ENCODE results near the gene DNMT1.
"Not testable (repeated sequence)": the region's sequence is repeated elsewhere in the genome, so short reads cannot be mapped to it uniquely, and the experiment has no call there.

Gene DNMT1

DNA sequence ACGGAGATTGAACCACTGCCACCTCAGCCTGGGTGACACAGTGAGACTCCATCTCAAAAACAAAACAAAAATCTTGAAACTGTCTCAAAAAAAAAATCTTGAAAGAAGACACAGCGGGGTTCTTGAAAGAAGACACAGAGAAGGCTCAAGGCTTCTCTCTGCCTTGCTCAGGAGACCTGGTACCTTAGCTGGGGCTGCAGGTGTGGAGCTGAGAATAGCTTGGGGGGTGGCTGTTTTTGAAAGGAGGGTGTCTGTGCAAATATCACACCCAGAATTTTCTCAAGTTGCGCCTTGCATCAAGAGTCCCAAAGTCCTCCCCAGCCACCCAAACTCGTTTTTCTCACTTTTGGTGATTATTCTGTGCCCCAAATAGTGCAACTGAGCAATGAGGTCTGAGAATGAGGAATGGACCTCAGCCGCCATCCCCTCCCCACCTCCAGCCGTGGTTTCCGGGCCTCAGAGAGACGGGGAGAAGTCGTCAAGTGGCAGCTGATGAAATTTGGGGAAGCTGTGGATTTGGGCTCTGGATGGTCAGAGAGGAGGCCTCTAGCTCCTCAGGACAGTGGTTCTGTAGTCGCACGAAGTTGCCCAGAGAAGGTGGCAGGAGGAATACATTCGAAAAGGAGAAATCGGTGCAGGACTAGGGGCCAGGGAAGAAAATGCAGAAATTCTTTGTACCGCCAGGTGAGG is 27.6 kb upstream of the DNMT1 start:
- DNase-seq (ENCODE audit: low read depth) = no peak

DNA sequence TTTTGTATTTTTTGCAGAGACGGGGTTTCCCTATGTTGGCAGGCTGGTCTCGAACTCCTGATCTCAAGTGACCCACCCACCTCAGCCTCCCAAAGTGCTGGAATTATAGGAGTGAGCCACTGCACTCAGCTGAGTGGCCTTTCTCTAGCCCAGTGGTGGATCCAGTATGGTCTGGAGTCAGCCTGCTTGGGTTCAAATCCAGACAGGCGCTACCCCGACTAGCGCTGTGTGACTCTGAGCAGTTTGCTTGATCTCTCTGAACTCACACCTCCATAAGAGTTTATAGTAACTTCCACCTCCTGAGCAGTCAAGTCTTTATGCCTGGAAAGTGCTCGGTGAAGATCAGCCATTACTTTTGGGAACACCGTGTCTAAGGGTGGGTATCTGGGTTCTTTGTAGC is 25.9 kb upstream of the DNMT1 start:
- DNase-seq (ENCODE audit: low read depth) = no peak

DNA sequence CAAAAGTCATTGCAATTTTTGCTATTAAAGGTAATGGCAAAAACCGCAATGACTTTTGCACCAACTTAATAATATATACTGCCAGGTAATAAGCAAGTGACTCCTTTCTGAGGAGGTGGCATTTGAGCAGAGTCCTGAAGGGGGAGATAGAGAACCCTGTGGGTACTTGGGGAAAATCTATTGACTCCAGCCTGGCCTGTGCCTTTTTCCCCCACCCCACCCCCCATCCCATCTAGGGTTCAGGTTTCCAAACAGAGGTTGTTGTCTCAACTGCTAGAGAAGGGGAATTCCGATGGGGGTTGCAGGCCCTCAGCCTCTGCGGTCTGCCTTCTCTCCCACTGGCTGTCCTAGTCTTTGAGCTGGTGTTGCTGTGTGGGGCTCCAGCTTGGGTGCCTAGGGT is 24.9 kb upstream of the DNMT1 start:
- peak; percentile 25 for DNase-seq (ENCODE audit: low read depth)

DNA sequence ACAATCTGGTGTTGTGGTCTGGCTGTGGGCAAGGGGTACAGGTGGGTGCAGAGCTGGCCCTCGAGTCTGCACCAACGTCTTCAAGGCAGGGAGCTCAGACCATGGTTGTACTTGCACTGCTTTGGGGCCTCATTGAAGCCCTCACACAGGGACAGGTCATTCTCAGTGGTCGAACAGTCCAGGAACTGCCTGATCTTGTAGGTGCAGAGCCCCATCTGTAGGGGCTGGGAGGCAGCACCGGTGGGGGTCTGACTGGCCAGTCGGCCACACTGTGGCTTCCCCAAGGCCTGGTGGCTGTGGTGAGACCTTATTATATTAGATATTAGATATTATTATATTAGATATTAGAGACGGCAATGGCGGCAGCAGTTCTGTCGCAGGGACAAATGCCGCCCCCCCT is 22.3 kb upstream of the DNMT1 start:
- no peak for DNase-seq (ENCODE audit: low read depth)

DNA sequence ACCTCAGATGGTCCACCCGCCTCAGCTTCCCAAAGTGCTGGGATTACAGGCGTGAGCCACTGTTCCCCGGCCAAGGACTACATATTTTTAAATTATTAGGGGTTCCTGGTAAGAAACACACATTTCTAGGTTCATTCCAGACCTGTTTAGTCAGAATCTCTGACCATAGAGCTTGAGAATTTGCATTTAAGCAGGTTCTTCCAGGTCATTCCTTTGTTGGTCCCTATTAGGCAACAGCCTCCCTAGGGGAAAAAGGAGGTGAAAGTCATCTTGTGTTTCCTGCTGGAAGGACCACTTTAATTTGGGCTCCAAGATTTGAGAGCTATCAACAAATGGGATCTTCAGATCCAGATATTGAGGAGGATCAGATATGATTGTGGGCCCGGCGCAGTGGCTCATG is 20.0 kb upstream of the DNMT1 start:
- peak; percentile 35 for DNase-seq (ENCODE audit: low read depth)

DNA sequence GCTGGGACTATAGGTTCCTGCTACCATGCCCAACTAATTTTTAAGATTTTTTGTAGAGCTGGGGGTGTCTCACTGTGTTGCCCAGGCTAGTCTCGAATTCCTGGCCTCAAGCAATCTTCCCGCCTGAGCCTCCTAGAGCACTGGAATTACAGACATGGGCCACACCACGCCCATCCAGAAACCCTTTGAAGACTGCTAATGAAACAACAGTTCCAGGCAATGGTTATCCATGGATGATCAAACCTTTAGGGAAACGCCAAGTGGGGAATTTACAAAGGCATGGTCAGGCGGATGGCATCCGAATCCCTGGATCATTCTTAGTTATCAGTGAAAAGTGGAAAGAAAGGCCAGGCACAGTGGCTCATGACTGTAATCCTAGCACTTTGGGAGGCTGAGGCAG is 16.9 kb upstream of the DNMT1 start:
- no peak for DNase-seq (ENCODE audit: low read depth)

DNA sequence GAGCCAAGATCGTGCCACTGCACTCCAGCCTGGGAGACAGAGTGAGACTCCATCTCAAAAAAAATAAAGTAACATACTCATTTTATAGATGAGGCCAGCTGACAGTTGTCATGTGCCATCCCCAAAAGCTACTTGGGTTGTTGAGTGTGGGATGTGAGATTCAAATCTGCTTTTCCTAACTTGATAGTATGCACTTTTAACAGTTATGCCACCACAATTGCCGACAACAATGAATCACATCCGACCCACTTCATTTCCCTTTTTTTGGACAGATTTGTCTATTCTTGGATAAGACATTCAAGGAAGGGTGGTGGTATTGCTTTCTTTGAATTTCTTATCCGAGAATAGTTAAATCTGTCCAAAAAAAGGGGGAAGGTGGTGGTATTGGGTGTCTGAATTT is 16.3 kb upstream of the DNMT1 start:
- DNase-seq (ENCODE audit: low read depth) = no peak

DNA sequence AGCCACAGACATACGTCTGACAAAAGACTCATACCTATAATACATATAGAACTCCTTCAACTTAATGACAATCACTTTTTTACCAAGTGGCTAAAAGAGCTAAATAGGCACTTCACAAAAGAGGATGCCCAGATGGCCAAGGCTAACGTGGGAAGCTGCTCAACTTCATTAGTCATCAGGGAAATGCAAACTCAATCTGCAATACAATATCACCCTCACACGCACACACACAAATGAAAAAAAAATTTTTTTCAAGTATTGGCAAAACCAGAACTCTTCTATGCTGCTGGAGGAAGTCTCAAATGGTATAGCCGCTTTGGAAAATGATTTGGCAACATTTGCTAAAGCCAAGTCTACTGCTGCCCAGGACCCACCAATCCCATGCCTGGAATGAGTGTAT is 14.6 kb upstream of the DNMT1 start:
- peak; percentile 70 for DNase-seq (ENCODE audit: low read depth)

DNA sequence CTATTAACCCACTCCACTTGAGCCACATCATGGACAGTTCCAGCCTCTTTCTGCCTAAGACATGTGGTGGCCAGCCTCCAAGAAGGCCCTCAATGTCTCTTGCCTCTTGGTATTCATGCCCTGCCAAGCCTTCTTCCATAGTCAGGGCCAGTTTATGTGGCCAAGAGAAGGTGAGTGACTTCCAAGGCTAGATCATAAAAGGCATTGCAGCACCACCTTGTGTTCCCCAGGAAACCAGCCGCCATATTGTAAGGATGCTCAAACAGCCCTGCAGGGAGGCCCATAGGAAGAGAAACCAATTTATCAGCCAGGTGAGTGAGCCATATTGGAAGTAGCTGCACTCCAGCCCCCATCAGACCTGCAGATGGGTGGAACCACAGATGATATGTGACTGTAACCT is 12.3 kb upstream of the DNMT1 start:
- DNase-seq (ENCODE audit: low read depth) = no peak

DNA sequence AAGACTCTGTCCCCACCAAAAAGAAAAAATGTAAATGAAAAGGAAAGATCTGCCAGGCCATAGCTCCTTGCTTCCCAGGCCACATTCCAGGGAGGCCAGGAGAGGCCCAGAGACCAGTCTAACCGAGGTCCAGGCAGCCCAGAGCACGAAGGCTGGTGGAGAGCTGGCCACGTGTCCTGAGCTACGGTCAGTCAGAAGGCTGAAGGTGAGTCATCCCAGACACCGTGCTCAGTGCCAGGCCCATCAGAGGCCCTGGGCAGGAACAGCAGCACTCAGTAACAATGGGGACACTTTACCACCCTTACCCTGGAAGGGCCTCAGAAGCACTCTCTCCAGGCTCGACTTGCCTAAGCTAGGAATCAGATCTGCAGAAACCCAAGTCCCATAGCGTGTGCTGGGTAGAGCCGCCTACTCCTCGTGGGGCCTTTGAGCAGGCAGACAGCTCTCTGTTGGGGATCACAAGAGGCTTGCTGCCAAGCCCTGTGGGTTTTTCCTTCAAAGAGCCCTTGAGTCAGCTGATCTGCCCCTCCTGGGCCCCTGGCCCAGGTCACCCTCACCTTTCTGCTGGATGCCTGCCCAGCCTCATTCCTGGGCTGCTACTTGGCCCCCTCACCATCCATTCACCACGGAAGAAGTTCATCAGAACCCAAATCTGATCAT is 11.6 kb upstream of the DNMT1 start:
- peak; percentile 11 for DNase-seq (ENCODE audit: low read depth)

DNA sequence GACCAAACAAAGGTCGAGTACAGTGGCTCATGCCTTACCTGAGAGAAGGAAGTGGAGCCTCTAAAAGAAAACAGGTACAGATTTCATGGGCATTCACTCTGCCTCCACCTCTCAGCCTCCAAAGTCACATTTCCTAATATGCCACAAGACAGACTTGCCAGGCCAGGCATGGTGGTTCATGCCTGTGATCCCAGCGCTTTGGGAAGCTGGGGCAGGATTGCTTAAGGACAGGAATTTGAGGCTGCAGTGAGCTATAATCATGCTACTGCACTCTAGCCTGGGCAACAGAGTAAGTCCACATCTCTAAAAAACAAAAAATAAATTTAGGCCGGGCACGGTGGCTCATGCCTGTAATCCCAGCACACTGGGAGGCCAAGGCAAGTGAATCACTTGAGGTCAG is 10.9 kb upstream of the DNMT1 start:
- DNase-seq (ENCODE audit: low read depth) = peak; percentile 12

DNA sequence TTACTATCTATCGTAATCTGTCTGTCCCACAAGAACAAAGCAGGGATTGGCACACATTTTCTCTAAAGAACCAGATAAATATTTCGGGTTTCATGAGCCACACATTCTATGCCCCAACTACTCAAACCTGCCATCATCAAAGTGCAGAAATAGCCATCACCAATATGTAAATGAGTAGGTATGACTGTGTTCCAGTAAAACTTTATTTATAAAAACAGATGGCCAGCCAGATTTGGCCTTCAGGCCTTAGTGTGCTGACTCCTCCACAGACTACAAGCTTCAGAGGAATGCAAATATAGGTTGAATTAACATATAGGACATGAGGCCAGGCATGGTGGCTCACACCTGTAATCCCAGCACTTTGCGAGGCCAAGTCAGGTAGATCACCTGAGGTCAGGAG is 8.9 kb upstream of the DNMT1 start:
- no peak for DNase-seq (ENCODE audit: low read depth)

DNA sequence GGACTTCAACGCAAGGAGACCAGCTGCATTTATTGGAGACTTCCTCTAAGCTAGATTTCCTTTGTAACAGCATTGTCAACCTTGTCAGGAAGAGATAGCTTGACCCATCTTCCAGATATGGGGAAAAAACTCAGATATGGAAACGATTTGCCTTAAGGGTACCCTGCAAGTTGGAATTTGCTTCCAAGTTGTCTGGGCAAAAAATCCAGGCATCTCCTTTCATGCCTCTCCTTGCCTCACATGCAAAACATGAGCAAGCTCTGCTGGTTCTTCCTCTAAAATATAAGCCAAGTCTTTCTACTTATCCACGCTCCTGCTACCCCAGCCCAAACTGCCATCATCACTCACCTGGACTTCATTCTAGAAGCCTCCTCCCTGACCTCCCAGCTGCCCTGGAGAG is 6.4 kb upstream of the DNMT1 start:
- DNase-seq (ENCODE audit: low read depth) = no peak

DNA sequence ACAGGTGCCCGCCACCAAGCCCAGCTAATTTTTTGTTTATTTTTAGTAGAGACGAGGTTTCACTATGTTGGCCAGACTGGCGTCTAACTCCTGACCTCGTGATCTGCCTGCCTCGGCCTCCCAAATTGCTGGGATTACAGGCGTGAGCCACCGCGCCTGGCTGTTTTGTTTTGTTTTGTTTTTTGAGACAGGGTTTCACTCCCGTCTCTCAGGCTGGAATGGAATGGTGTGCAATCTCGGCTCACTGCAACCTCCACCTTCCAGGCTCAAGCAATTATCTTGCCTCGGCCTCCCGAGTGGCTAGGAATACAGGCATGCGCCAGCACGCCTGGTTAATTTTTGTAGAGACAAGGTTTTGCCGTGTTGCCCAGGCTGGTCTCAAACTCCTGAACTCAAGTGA is 5.3 kb upstream of the DNMT1 start:
- not testable (repeated sequence) for DNase-seq (ENCODE audit: low read depth)

DNA sequence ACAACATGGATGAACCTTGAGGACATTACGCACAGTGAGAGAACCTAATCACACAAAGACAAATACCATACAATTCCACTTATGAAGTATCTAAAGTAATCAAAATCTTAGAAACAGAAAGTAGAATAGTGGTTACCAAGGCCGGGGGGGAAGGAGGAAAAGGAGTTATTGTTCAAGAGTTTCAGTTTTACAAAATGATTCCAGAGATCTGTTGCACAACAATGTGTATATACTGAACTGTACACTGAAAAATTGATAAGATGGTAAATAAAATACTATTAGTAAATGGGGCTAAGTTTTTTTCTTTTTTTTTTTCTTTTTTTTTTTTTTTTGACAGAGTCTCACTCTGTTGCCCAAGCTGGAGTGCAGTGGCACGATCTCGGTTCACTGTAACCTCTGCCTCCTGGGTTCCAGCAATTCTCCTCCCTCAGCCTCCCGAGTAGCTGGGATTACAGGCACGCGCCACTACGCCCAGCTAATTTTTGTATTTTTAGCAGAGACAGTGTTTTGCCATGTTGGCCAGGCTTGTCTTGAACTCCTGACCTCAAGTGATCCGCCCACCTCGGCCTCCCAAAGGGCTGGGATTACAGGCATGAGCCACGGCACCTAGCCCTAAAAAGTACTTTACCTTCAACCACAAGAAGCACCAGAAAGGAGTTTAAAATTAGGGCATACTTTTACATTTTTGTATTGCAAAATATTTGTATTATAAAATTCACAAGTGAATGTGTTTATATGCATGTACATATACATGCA is 4.3 kb upstream of the DNMT1 start:
- DNase-seq (ENCODE audit: low read depth) = not testable (repeated sequence)

DNA sequence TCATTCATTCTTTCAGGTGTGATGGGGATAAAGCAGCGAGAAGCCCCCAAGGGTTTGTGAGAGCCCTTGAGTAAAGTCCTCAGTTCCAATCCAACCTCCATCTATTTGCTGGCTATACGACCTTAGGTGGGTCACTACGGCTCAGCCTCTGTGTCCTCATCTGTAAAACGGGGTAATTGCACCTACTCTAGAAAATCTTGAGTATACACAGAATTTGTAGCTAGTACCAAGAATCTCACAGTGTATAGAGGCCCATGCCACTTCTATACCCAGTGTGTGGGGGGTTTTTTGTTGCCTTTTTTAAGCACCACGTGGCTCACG is 406 bp upstream of the DNMT1 start:
- no peak for DNase-seq (ENCODE audit: low read depth)

DNA sequence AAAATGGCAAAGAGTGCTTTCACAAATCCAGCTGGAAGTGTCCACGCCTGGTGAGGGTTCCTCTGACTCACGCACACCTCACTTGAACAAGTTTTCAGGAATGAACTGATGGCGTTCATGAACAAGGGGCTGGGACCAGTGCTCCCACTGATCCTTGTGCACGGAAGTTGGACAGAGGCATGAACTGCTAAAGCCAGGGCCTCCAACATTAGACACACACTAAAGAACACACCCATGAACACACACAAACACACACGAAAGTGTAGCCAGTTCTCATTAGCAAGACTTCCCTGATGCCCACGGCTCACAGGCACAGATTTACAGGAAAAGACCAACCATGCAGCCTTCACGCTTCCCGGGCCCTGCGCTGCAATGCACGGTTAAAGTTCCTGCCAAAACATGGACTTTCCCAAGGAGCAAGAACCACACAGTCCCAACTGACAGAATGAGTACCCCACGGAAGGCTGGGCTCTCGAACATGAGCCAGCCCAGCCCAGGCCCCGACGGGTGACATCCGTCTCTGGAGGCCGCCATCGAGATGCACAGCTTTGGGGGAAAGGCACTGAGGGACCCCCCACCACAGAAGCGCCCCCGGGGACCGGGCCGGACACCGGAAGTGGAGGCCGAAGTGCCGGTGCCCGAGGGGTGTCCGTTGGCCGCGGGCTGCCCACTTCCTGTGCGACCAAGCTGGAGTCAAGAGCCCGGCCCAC is 808 bp downstream of the DNMT1 start:
- DNase-seq (ENCODE audit: low read depth) = peak; percentile 9

DNA sequence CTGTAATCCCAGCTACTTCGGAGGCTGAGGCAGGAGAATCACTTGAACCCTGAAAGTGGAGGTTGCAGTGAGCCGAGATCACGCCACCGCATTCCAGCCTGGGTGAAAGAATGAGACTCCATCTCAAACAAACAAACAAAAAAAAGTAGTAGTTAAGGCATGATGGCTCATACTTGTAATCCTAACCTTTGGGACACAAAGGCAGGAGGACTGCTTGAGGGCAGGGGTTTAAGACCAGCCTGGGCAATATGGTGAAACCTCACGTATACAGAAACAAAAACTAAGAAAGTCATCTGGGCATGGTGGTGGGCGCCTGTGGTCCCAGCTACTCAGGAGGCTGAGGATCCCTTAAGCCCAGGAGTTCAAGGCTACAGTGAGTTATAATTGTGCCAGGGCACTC is 1.8 kb downstream of the DNMT1 start:
- DNase-seq (ENCODE audit: low read depth) = no peak

DNA sequence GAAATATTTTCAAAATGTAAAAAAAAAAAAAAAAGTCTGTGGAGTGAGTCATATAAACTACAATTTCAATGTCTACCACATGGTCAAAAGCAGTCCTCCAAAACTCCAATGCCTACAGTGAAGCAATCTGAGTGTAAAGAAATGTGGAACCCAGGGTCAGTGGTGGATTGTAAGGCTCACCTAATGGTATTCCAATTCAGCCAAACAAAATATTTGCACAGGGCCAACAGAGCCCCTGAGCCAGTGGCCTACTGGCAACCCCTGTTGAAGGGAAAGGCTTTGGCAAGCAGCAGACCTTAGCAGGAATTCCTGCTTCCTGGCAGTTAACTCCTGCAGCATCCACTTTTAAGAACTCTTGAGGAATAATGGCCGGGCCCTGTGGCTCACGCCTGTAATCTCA is 3.4 kb downstream of the DNMT1 start:
- DNase-seq (ENCODE audit: low read depth) = peak; percentile 93

DNA sequence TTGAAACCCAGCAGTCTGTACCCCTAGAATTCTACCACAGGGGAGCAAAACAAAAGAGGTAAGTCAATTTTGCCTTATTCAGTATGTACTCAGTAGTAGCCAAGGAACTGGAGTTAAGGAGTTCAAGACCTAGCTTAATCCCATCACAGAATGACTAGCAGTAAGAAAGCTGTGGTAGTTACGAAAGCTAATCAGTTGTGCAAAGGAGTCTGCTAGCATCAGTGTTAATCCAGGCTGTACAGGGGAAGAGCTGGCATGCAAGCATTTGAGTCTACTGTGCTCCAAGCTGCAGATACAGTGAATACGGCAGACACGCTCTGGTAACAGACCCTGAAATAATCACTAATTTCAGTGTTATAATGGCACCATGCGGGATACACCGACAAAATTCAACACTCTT is 4.7 kb downstream of the DNMT1 start:
- peak; percentile 27 for DNase-seq (ENCODE audit: low read depth)

DNA sequence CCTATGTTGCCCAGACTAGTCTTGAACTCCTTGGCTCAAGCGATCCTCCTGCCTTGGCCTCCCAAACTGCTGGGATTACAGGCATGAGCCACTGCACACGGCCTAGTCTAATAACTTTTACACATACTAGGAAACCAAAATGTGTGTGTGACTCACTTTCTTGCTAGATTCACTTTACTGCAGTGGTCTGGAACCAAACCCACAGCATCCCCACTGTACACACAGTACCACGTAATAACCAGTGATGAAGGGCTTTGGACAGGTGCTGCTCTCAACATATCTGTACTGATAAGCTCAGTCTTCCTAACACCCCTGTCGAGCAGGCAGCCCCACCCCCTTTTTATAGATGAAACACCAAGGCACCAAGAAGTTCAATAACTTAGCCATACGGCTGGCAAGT is 5.1 kb downstream of the DNMT1 start:
- no peak for DNase-seq (ENCODE audit: low read depth)

DNA sequence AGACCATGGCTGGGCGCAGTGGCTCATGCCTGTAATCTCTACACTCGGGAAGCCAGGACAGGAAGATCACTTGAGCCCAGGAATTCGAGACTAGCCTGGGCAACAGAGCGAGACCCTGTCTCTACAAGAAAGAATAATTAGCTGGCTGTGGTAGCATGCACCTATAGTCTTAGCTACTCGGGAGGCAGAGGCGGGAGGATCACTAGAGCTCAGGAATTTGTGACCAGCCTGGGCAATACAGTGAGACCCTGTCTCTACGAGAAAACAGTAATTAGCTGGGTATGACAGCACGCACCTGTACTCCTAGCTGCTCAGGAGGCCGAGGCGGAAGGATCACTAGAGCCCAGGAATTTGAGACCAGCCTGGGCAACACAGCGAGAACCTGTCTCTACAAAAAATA is 7.4 kb downstream of the DNMT1 start:
- no peak for DNase-seq (ENCODE audit: low read depth)

DNA sequence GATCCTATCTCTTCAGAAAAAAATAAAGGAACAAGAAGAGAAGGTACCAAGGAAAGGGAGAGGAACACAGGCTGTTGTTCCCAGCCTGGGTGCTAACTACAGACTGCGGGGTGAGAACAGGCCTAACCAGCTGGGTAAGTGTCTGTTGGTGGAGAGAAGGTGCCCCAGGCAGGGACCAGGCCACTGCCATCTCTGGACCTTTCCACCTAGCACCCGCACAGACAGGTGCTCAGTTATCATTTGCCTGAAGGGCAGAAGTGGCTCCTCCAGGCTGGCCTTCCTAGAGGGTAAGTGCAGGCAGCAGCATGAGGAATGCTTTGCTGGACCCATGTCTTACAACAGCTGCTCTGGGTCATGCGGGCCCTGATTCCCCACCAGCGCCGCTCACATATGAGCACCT is 10.1 kb downstream of the DNMT1 start:
- DNase-seq (ENCODE audit: low read depth) = no peak
